SK-N-SH treated with all-trans-retinoic acid at 6 μM for 48 hours (cell line): ENCODE measurements around the gene SUMO3.

Source experiments
- ATAC-seq: fragments of 200-7000 bp; cut with Tn5 transposase; 3 replicates; pipeline ENCODE4 v1.9.1; 2020; ENCODE audit warnings: mild to moderate bottlenecking, moderate library complexity
- ARNTL ChIP-seq: fragments of 450-650 bp; formaldehyde crosslinking; IDR thresholded peaks from 2 replicates; pipeline ENCODE4 v1.5.0; 2020; ENCODE audit warnings: low read depth, mild to moderate bottlenecking, moderate library complexity, borderline replicate concordance
- BACH2 ChIP-seq: fragments of 250-450 bp; sonication (Bioruptor Pico); IDR thresholded peaks from 2 replicates; pipeline ENCODE4 v1.9.0; 2021; ENCODE audit warnings: mild to moderate bottlenecking, borderline replicate concordance
- CREB5 ChIP-seq: fragments of 250-450 bp; sonication (Bioruptor Pico); IDR thresholded peaks from 2 replicates; pipeline ENCODE4 v1.5.1; 2020; ENCODE audit warnings: low read depth, mild to moderate bottlenecking, moderate library complexity
- CSDC2 ChIP-seq: fragments of 250-450 bp; sonication (Bioruptor Pico); IDR thresholded peaks from 2 replicates; pipeline ENCODE4 v1.5.0; 2020; ENCODE audit warnings: mild to moderate bottlenecking, moderate library complexity
- CSRNP3 ChIP-seq: fragments of 250-450 bp; sonication (Bioruptor Pico); IDR thresholded peaks from 2 replicates; pipeline ENCODE4 v1.5.1; 2021; ENCODE audit warnings: mild to moderate bottlenecking, moderate library complexity
- ESRRG ChIP-seq: fragments of 250-450 bp; sonication (Bioruptor Pico); IDR thresholded peaks from 2 replicates; pipeline ENCODE4 v1.6.1; 2021; ENCODE audit warnings: mild to moderate bottlenecking
- GLIS3 ChIP-seq: fragments of 250-450 bp; sonication (Bioruptor Pico); IDR thresholded peaks from 2 replicates; pipeline ENCODE4 v1.5.0; 2020; ENCODE audit warnings: mild to moderate bottlenecking, moderate library complexity
- ISL1 ChIP-seq: fragments of 250-450 bp; sonication (Bioruptor Pico); IDR thresholded peaks from 2 replicates; pipeline ENCODE4 v2.1.2; 2022; ENCODE audit warnings: mild to moderate bottlenecking, moderate library complexity
- OSR1 ChIP-seq: fragments of 250-450 bp; sonication (Bioruptor Pico); IDR thresholded peaks from 2 replicates; pipeline ENCODE4 v1.8.0; 2022; ENCODE audit warnings: moderate library complexity, mild to moderate bottlenecking, inconsistent platforms
- PATZ1 ChIP-seq: fragments of 250-450 bp; sonication (Bioruptor Pico); IDR thresholded peaks from 2 replicates; pipeline ENCODE4 v1.8.0; 2020; ENCODE audit warnings: mild to moderate bottlenecking, moderate library complexity, borderline replicate concordance
- POU6F1 ChIP-seq: fragments of 250-450 bp; sonication (Bioruptor Pico); IDR thresholded peaks from 2 replicates; pipeline ENCODE4 v1.8.0; 2021; ENCODE audit warnings: low read depth, mild to moderate bottlenecking, moderate library complexity, borderline replicate concordance
- PPARA ChIP-seq: fragments of 250-450 bp; sonication (Bioruptor Pico); IDR thresholded peaks from 2 replicates; pipeline ENCODE4 v1.5.0; 2020; ENCODE audit warnings: mild to moderate bottlenecking, borderline replicate concordance
- TCF4 ChIP-seq: fragments of 250-450 bp; sonication (Bioruptor Pico); IDR thresholded peaks from 2 replicates; pipeline ENCODE4 v1.8.0; 2021; ENCODE audit warnings: mild to moderate bottlenecking, moderate library complexity, borderline replicate concordance
- TOX ChIP-seq: fragments of 250-450 bp; sonication (Bioruptor Pico); IDR thresholded peaks from 2 replicates; pipeline ENCODE4 v1.8.0; 2021; ENCODE audit warnings: mild to moderate bottlenecking, moderate library complexity, borderline replicate concordance
- TSHZ2 ChIP-seq: fragments of 250-450 bp; sonication (Bioruptor Pico); IDR thresholded peaks from 2 replicates; pipeline ENCODE4 v1.5.0; 2020; ENCODE audit warnings: mild to moderate bottlenecking, moderate library complexity
- ZC3H10 ChIP-seq: fragments of 250-450 bp; sonication (Bioruptor Pico); IDR thresholded peaks from 2 replicates; pipeline ENCODE4 v1.5.1; 2021; ENCODE audit warnings: mild to moderate bottlenecking, moderate library complexity
- ZFP30 ChIP-seq: fragments of 450-650 bp; formaldehyde crosslinking; IDR thresholded peaks from 2 replicates; pipeline ENCODE4 v1.5.0; 2022; ENCODE audit warnings: mild to moderate bottlenecking, moderate library complexity
- ZNF565 ChIP-seq: fragments of 450-650 bp; formaldehyde crosslinking; conservative IDR thresholded peaks from 2 replicates; pipeline ENCODE4 v1.5.0; 2020; ENCODE audit warnings: low read depth, mild to moderate bottlenecking, moderate library complexity
- ZNF70 ChIP-seq: fragments of 450-650 bp; formaldehyde crosslinking; IDR thresholded peaks from 2 replicates; pipeline ENCODE4 v1.5.0; 2020; ENCODE audit warnings: mild to moderate bottlenecking, moderate library complexity
- ZNF8 ChIP-seq: fragments of 450-650 bp; formaldehyde crosslinking; IDR thresholded peaks from 2 replicates; pipeline ENCODE4 v1.5.0; 2020; ENCODE audit warnings: mild to moderate bottlenecking, moderate library complexity

The SUMO3 gene

GRCh38 chr21:44858791-44859190 is 40.9 kb upstream of the SUMO3 start (continued):
- TF ChIP-seq TSHZ2 (CRISPR knock-in tag) (no peak), PATZ1 (CRISPR knock-in tag) (no peak), PPARA (no peak), TCF4 (no peak)

- TF ChIP-seq ZC3H10 (CRISPR knock-in tag), result no peak
- no peak for TF ChIP-seq TCF4
- no peak for TF ChIP-seq PATZ1 (CRISPR knock-in tag)
- no peak for ATAC-seq
These were observed 40.4 kb upstream of the SUMO3 start for GRCh38 chr21:44858291-44858690.

- no peak for ATAC-seq
These were observed 39.4 kb upstream of the SUMO3 start for GRCh38 chr21:44857127-44857892.

GRCh38 chr21:44856131-44856530 is 38.3 kb upstream of the SUMO3 start:
- no peak for ATAC-seq
- TF ChIP-seq ISL1 (CRISPR knock-in tag), result no peak

More at GRCh38 chr21:44857127-44857892, 39.4 kb upstream of the SUMO3 start:
- TF ChIP-seq CSDC2 (no peak), PPARA (no peak), GLIS3 (CRISPR knock-in tag) (no peak), ZNF565 (no peak), ZC3H10 (CRISPR knock-in tag) (no peak), TCF4 (no peak), TOX (no peak), ESRRG (CRISPR knock-in tag) (no peak), OSR1 (CRISPR knock-in tag) (no peak), CREB5 (no peak), POU6F1 (no peak), BACH2 (no peak), ARNTL (CRISPR knock-in tag) (no peak)

- no peak for ATAC-seq
- TF ChIP-seq PATZ1 (CRISPR knock-in tag) (no peak), ZNF8 (CRISPR knock-in tag) (no peak), ZNF70 (CRISPR knock-in tag) (no peak), CSRNP3 (CRISPR knock-in tag) (no peak), GLIS3 (CRISPR knock-in tag) (no peak), ZFP30 (CRISPR knock-in tag) (no peak), ZC3H10 (CRISPR knock-in tag) (no peak), ESRRG (CRISPR knock-in tag) (no peak), TCF4 (no peak), TOX (no peak)
These were observed 37.7 kb upstream of the SUMO3 start for GRCh38 chr21:44855572-44855971.
